Esophagus muscularis mucosa (tissue), 4 donors: ENCODE data around the gene SEPTIN3.

Source experiments
- EP300 ChIP-seq: sonication (generic); formaldehyde crosslinking; IDR thresholded peaks from one replicate; pipeline ENCODE4 v1.6.1; 2017; ENCODE audit warnings: antibody characterized with exemption
- POLR2A ChIP-seq: fragments of 450-650 bp; IDR thresholded peaks from one replicate; pipeline ENCODE4 v1.6.1; 2017; ENCODE audit warnings: antibody characterized with exemption, moderate library complexity, mild to moderate bottlenecking, low read depth
- POLR2AphosphoS5 ChIP-seq, 2 donors: sonication (generic); formaldehyde crosslinking; IDR thresholded peaks; one replicate each; pipeline ENCODE4 v1.6.1; 2017; ENCODE audit warnings: antibody characterized with exemption in 2 of 2
- TF ChIP-seq, protein P1 (sequence below), 3 experiments: fragments of 200-600 bp in 2 of 3; fragments of 450-650 bp in 1 of 3; sonication (generic) in 2 of 3; IDR thresholded peaks; one replicate each; pipeline ENCODE4 v1.5.1; 2017 to 2019; ENCODE audit warnings: antibody characterized with exemption in 3 of 3, mild to moderate bottlenecking in 2 of 3, moderate library complexity in 1 of 3

DNA sequence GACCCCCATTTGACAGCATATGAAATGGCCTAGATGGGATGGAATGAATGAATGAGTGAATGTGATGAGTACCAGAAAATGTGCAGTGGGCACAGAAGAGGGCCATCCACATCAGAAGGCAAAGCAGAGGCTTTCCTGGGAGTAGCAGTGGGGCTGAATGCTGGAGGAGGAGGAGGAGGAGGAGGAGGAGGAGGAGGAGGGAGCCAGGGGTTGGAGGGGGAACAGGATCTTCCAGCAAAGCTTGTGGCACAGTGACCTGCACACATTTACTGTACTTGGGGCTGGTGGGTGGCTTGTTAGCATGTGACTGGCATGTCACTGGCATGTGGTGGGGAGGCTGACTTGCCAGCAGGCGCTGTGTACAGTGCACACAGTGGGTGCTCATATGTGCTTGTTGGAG is 9.5 kb downstream of the SEPTIN3 start:
- TF ChIP-seq, protein P1, sequence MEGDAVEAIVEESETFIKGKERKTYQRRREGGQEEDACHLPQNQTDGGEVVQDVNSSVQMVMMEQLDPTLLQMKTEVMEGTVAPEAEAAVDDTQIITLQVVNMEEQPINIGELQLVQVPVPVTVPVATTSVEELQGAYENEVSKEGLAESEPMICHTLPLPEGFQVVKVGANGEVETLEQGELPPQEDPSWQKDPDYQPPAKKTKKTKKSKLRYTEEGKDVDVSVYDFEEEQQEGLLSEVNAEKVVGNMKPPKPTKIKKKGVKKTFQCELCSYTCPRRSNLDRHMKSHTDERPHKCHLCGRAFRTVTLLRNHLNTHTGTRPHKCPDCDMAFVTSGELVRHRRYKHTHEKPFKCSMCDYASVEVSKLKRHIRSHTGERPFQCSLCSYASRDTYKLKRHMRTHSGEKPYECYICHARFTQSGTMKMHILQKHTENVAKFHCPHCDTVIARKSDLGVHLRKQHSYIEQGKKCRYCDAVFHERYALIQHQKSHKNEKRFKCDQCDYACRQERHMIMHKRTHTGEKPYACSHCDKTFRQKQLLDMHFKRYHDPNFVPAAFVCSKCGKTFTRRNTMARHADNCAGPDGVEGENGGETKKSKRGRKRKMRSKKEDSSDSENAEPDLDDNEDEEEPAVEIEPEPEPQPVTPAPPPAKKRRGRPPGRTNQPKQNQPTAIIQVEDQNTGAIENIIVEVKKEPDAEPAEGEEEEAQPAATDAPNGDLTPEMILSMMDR (IDR thresholded peaks at IDR 0.05): no peak
- TF ChIP-seq EP300 (no peak), POLR2A (no peak), POLR2AphosphoS5 (IDR thresholded peaks at IDR 0.05) (no peak)
